ENCODE measurements around the gene SMARCD3.
A peak's percentile ranks its signal among the peaks of the same experiment; 100 is the strongest.

SMARCD3 gene

GRCh38 chr7:151273651-151274390 lies 25.3 kb upstream of the SMARCD3 start:
- DNase-seq (ENCODE audit: low read depth) = no peak
- H3K4me3 ChIP-seq (ENCODE audit: low read depth, low read length) = no peak overlapping the region

GRCh38 chr7:151272877-151273276 lies 24.4 kb upstream of the SMARCD3 start:
- H3K4me3 ChIP-seq (ENCODE audit: low read depth, low read length) = no peak overlapping the region
- no peak for DNase-seq (ENCODE audit: low read depth)

DNA sequence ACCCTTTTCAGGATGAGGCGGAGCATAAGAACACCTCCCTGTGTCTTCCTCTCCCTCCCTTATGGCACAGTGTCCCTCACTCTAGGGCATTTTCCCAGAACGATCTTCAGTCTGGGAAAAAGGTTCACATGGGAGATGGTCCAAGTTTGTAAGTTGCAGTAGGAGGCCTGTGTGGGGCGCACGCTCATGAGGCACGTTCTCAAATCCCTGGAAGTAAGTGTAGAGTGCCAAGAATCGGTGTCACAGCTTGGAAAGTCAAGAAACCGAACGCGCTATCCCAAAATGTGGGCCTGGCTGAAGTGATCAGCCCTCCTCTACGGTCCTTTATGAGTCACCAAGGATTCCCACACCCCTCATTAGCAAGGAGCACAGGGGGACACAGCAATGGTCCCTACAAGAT lies 23.9 kb upstream of the SMARCD3 start:
- no peak for DNase-seq (ENCODE audit: low read depth)
- no peak overlapping the region for H3K4me3 ChIP-seq (ENCODE audit: low read depth, low read length)

GRCh38 chr7:151271699-151272355 lies 23.3 kb upstream of the SMARCD3 start:
- DNase-seq (ENCODE audit: low read depth) = peak; percentile 21
- no peak overlapping the region for H3K4me3 ChIP-seq (ENCODE audit: low read depth, low read length)

DNA sequence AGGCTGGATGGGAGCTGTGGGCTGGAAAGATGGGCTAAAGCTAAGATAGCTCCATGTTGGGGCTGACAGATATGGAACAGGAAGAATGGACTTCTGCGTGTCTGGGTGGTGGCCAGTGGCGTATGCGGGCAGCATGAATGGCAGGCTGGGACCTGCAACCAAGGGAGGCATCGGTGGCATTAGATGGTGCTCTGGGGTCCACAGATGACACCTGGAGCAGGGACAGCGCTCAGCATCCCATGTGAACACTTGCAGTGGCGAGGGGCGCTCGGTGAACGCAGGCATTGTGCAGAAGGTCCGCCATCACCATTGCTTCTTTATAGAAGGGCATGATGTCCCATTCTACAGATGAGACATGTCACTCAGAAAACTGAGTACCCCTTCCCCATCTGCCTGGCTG lies 21.0 kb upstream of the SMARCD3 start:
- H3K4me3 ChIP-seq (ENCODE audit: low read depth, low read length) = no peak overlapping the region
- DNase-seq (ENCODE audit: low read depth) = no peak

- H3K4me3 ChIP-seq (ENCODE audit: low read depth, low read length) = no peak overlapping the region
- no peak for DNase-seq (ENCODE audit: low read depth)
These were observed 16.9 kb upstream of the SMARCD3 start for GRCh38 chr7:151265351-151265931.

- DNase-seq (ENCODE audit: low read depth) = no peak
- no peak overlapping the region for H3K4me3 ChIP-seq (ENCODE audit: low read depth, low read length)
These were observed 16.1 kb upstream of the SMARCD3 start for GRCh38 chr7:151264615-151265014.

DNA sequence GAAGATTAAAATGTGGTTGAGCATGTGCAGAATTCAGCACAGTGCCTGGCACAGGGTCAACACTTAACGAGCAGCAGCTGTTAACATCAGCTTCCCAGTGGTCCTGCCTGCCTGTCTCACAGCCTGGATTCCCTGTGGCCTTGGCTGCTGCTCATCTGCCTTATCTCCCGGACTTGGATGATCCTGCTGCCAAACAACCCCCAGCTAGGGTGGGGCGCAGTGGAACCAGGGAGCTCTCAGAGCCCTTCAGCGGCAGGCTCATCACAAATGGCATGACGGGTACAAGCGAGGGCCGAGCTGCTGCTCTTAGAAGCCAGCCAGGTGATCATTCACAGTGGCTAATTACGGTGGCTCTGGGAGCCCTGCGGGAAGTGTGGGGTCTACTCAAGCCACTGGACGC lies 13.0 kb upstream of the SMARCD3 start:
- H3K4me3 ChIP-seq (ENCODE audit: low read depth, low read length) = no peak overlapping the region
- DNase-seq (ENCODE audit: low read depth) = no peak

- no peak for DNase-seq (ENCODE audit: low read depth)
- no peak overlapping the region for H3K4me3 ChIP-seq (ENCODE audit: low read depth, low read length)
These were observed 12.4 kb upstream of the SMARCD3 start for GRCh38 chr7:151260883-151261282.

GRCh38 chr7:151260471-151260870 lies 12.0 kb upstream of the SMARCD3 start:
- no peak overlapping the region for H3K4me3 ChIP-seq (ENCODE audit: low read depth, low read length)
- DNase-seq (ENCODE audit: low read depth) = no peak

- no peak overlapping the region for H3K4me3 ChIP-seq (ENCODE audit: low read depth, low read length)
- no peak for DNase-seq (ENCODE audit: low read depth)
These were observed 9.5 kb upstream of the SMARCD3 start for GRCh38 chr7:151257990-151258389.

DNA sequence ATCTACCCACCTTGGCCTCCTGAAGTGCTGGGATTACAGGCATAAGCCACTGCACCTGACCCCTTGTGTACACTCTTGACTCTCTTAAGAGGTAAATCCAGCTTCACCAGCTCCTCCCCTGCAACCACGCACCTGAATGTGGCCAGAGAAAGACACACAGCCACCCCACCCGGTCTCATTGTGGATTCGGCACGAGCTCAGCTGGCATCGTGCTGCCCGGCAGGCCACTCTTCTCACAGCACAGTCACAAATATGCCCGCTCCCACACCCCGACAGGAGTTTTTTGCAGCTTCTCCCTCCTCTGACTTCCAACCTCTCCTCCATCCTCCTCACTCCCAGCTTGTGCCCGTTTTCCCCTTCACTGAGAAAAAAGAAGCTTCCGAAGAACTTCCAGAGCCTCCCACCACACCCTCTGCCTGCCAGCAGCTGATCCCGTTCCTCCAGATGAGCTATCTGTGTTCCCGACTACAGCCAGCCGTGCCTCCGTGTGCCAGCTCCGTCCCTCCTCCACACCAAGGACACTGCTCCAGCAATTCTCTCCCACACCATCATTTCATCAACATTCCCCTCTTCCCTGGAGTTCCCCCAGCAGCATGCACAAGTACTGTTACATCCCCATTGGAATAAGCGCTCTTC lies 8.0 kb upstream of the SMARCD3 start:
- no peak for DNase-seq (ENCODE audit: low read depth)
- H3K4me3 ChIP-seq (ENCODE audit: low read depth, low read length) = no peak overlapping the region

DNA sequence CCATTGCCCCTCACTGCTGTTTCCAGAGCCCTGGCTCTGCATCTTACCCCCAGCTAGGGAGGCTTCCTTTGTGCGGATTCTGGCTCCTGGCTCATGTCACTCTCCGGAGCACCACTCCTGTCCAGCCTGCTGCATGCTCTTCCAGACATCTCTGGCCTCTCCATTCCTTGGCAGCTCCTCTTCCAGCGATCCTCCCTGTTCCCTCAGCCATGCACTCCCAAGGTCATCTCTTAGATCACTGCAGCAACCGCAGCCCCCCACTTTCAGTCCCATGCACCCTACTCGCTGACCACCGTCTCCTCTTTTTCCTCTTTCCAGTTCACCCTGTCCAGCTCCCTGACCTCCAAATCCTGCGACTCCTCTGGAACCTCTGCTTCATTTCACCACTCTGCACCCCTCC lies 6.9 kb upstream of the SMARCD3 start:
- DNase-seq (ENCODE audit: low read depth) = no peak
- no peak overlapping the region for H3K4me3 ChIP-seq (ENCODE audit: low read depth, low read length)

- no peak for DNase-seq (ENCODE audit: low read depth)
- no peak overlapping the region for H3K4me3 ChIP-seq (ENCODE audit: low read depth, low read length)
These were observed 6.4 kb upstream of the SMARCD3 start for GRCh38 chr7:151254851-151255250.

DNA sequence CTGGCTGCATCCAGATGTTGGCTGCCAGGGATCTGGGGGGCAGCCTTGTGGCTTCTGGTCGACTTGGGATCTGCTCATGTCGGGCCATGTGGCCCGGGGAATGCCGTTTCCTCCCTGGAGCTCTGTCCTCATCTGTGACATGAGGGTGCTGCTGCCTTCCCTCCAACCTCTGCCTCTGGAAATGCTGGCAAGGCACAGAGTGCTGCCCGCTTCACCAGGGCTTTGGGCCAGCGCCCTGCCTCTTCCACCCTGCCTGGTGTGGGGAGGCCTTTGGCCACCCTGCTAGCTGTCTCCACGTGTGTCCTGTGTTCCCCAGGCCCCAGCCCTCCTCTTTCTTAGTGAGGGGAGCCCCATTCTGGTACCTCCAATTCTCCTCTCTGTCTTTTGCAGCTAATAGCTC lies 5.8 kb upstream of the SMARCD3 start:
- DNase-seq (ENCODE audit: low read depth) = no peak
- no peak overlapping the region for H3K4me3 ChIP-seq (ENCODE audit: low read depth, low read length)

- DNase-seq (ENCODE audit: low read depth) = no peak
- H3K4me3 ChIP-seq (ENCODE audit: low read depth, low read length) = peak overlapping the region; percentile 66
These were observed 4.6 kb upstream of the SMARCD3 start for GRCh38 chr7:151252961-151253711.

DNA sequence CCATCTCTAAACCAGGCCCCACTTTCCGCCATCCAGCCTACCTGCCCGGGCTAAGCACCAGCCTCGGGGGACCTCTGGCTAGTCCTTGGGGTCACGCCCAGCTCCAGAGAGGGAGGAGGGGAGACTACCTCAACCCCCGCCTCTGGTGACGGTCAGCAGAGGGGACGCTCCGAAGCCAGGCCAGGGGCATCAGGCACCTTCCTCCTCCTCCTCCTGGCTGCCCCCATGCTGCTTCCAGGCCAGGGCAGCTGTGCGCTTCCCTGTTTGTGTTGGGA lies 4.0 kb upstream of the SMARCD3 start:
- no peak for DNase-seq (ENCODE audit: low read depth)
- H3K4me3 ChIP-seq (ENCODE audit: low read depth, low read length) = peak overlapping the region; percentile 66

- DNase-seq (ENCODE audit: low read depth) = peak; percentile 41
- peak overlapping the region; percentile 66 for H3K4me3 ChIP-seq (ENCODE audit: low read depth, low read length)
These were observed 3.4 kb upstream of the SMARCD3 start for GRCh38 chr7:151251689-151252560.

- no peak for DNase-seq (ENCODE audit: low read depth)
These were observed 2.8 kb upstream of the SMARCD3 start for GRCh38 chr7:151251328-151251688.

More at GRCh38 chr7:151251328-151251688, 2.8 kb upstream of the SMARCD3 start:
- H3K4me3 ChIP-seq (ENCODE audit: low read depth, low read length) = peak overlapping the region; percentile 66

Data from skeletal muscle cell (primary cell).